ENCODE measurements around the gene HIF1A.
A peak's percentile ranks its signal among the peaks of the same experiment; 100 is the strongest.
"Not testable (repeated sequence)": the region's sequence is repeated elsewhere in the genome, so short reads cannot be mapped to it uniquely, and the experiment has no call there.

The HIF1A gene

GRCh38 chr14:61694830-61695694 lies at the start of gene HIF1A:
Gene HIF1A (plus strand): TSS chr14:61695513. CDS start chr14:61695805, 292 bp downstream.
- DNase-seq (peak; percentile 96), ATAC-seq (peak; percentile 90)

- DNase-seq (no peak), ATAC-seq (no peak)
These were observed 48.8 kb upstream of the HIF1A start for GRCh38 chr14:61646366-61647116.

- DNase-seq = no peak
- ATAC-seq = no peak
These were observed 47.6 kb upstream of the HIF1A start for GRCh38 chr14:61647704-61648103.

- DNase-seq (no peak), ATAC-seq (no peak)
These were observed 46.9 kb upstream of the HIF1A start for GRCh38 chr14:61648377-61648776.

GRCh38 chr14:61649283-61649682 lies 46.0 kb upstream of the HIF1A start:
- ATAC-seq (no peak), DNase-seq (no peak)

GRCh38 chr14:61651355-61651754 lies 44.0 kb upstream of the HIF1A start:
- no peak for ATAC-seq
- DNase-seq = no peak

GRCh38 chr14:61652526-61653262 lies 42.6 kb upstream of the HIF1A start:
- DNase-seq = no peak
- ATAC-seq = no peak

GRCh38 chr14:61653507-61653906 lies 41.8 kb upstream of the HIF1A start:
- DNase-seq = no peak
- ATAC-seq = no peak

- ATAC-seq = no peak
These were observed 41.3 kb upstream of the HIF1A start for GRCh38 chr14:61654026-61654425.

GRCh38 chr14:61655777-61656176 lies 39.5 kb upstream of the HIF1A start:
- DNase-seq (no peak), ATAC-seq (no peak)

More at GRCh38 chr14:61654026-61654425, 41.3 kb upstream of the HIF1A start:
- DNase-seq = no peak

GRCh38 chr14:61656341-61656740 lies 39.0 kb upstream of the HIF1A start:
- DNase-seq (no peak), ATAC-seq (no peak)

- ATAC-seq, DNase-seq: not testable (repeated sequence)
These were observed 37.2 kb upstream of the HIF1A start for GRCh38 chr14:61658111-61658510.

- no peak for ATAC-seq
- DNase-seq = no peak
These were observed 35.7 kb upstream of the HIF1A start for GRCh38 chr14:61659582-61659981.

- ATAC-seq (peak; percentile 44), DNase-seq (no peak)
These were observed 33.6 kb upstream of the HIF1A start for GRCh38 chr14:61661471-61662400.

GRCh38 chr14:61662437-61663311 lies 32.6 kb upstream of the HIF1A start:
- DNase-seq (peak; percentile 54), ATAC-seq (peak; percentile 87)

GRCh38 chr14:61663312-61663979 lies 31.9 kb upstream of the HIF1A start:
- DNase-seq (no peak), ATAC-seq (peak; percentile 11)

- DNase-seq (no peak), ATAC-seq (peak; percentile 62)
These were observed 27.0 kb upstream of the HIF1A start for GRCh38 chr14:61668282-61668681.

- DNase-seq (no peak), ATAC-seq (no peak)
These were observed 24.7 kb upstream of the HIF1A start for GRCh38 chr14:61670576-61670975.

- ATAC-seq (peak; percentile 86), DNase-seq (no peak)
These were observed 24.2 kb upstream of the HIF1A start for GRCh38 chr14:61671082-61671481.

GRCh38 chr14:61672796-61673195 lies 22.5 kb upstream of the HIF1A start:
- ATAC-seq = no peak

More at GRCh38 chr14:61672796-61673195, 22.5 kb upstream of the HIF1A start:
- no peak for DNase-seq

Data from stimulated activated naive CD8-positive, alpha-beta T cell treated with anti-CD3 and anti-CD28 coated beads, Interleukin-15, Interleukin-2, amounts not matched to agents 100 U/mL and 50 U/mL, for 24 hours (primary cell).